Kidney capillary endothelial cell (primary cell): ENCODE measurements around the gene AP5Z1.

ENCODE experiments used
- DNase-seq: peaks from one replicate; pipeline ENCODE4 v3.0.0-alpha.2; 2018; ENCODE audit warnings: low spot score

AP5Z1 gene, protein sequence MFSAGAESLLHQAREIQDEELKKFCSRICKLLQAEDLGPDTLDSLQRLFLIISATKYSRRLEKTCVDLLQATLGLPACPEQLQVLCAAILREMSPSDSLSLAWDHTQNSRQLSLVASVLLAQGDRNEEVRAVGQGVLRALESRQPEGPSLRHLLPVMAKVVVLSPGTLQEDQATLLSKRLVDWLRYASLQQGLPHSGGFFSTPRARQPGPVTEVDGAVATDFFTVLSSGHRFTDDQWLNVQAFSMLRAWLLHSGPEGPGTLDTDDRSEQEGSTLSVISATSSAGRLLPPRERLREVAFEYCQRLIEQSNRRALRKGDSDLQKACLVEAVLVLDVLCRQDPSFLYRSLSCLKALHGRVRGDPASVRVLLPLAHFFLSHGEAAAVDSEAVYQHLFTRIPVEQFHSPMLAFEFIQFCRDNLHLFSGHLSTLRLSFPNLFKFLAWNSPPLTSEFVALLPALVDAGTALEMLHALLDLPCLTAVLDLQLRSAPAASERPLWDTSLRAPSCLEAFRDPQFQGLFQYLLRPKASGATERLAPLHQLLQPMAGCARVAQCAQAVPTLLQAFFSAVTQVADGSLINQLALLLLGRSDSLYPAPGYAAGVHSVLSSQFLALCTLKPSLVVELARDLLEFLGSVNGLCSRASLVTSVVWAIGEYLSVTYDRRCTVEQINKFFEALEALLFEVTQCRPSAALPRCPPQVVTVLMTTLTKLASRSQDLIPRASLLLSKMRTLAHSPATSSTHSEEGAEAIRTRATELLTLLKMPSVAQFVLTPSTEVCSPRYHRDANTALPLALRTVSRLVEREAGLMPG

DNA sequence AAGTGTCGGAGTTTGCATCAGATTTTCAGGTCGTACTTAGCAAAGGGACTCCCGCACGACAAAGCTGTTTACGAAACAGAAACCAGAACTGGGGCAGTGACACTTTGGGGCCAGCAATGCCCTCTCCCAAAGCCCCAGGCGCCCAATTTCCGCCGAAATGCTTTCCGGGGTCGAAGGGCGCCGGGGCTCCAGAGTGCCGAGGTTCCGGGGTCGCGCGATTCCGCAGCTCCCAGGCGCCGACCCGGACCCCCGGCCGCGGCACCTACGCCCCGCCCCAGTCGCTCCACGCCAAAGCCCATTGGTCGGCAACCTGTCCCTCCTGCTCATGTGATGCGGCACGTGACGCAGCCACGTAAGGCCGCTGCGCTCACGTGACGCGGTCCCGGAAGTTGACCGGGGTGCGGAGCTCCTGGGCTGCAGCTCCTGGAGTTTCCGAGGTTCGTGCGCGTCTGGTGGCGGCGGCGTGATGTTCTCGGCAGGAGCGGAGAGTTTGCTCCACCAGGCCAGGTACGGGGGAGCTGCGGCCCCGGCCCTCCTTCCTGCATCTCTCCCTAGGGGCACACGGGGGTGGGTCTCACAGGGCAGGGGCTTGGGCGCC, at the start of gene AP5Z1:
Gene AP5Z1 (plus strand): TSS at position 374 of the 598 bp plus-strand sequence. CDS start 93 bp downstream, at position 467.
- DNase-seq = peak; percentile 96

DNA sequence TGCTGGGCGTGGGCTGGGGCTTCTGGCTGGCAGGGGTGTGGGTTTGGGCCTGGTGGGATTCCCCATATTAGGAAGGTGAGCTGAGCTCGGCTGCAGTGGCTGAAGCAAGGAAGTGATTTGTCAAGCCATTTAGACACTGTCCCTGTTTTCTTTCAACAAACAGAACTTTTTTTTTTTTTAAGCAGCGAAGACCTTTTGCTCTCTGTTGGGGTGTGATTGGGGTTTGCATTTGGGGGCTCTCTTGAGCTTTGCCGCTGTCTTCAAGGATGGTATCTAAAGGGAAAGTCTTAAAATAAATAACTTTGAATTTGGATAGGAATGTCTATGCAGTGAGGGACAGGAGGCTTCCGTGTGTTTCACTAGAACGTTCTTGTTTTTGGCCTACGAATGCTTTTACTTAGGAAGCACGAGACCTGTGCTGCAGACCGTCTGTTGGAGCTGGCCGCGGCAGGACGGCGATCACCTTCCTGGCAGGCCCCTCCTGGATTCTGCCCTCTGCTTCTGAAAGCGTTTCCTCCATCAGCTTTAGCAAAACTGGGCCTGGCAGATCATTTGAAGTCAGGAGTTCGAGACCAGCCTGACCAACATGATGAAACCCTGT, 49.5 kb upstream of the AP5Z1 start:
- DNase-seq = peak; percentile 29

DNA sequence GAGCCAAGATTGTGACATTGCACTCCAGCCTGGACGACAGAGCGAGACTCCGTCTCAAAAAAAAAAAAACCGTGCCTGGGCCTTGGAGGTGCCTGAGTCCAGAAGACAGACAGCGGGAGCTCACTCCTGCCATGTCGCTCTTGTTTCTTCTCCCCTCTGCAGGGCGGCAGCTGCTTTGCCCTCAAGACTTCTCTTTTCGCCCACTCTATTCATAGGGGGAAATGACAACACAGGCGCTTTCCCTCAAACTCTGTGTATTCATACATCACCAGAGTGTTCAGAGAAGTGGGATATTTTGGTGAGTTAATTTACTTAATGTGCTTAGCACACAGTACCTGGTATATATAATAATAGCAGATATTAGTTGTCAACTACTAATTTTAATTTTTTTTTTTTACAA, 48.9 kb upstream of the AP5Z1 start:
- DNase-seq = no peak

DNA sequence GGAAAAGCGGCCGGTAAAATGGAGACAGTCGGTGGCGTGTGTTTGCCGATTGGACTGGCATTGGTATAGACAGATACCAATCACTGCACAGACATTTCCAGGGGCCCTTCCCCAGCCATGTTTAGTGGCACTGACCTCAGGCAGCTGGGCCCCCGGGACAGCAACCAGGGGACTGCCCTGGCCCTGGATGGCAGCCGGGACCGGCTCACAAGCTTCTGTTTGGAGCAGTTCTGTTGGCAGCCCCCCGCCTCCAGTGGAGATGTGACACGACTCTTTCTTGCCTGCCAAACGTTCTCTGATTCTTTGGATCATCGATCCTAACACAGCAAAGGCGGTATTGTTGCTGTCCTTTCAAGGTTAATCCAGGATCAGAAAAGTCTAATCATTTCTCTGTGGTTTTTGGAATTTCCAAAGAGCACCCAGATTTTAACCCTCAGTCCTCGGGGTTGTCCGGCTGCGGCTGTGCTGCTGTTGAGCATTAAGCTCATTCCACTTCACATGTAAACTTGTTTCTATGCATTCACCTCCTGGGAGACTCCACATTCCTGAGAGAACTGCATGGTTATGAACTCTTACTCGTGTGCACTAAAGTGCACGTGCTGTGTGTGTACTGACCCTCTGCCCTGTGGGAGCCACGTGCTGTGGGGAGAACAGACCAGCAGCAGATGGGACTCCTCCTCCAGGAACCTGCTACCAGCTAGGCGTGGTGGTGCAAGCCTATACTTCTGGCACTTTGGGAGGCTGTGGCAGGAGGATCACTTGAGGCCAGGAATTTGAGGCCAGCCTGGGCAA, 47.3 kb upstream of the AP5Z1 start:
- no peak for DNase-seq

DNA sequence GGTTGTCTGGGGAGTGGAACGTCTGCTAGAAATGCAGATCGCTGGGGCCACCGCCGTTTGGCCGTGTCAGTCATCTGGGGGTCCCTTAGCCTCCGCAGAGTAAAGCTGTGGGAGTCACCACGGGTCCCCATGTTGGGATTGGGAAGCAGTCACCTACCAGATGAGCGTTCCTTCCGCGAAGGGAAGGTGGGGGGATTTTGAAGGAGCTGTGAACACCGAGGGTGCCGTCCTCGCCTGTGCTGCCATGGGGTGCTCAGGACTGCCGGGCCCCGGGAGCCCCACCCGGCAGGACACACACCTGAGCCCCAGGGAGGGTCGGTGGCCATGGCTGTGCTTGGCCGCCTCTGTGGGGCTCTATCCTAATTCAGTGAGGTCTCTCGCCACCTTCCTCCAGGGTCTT, 46.2 kb upstream of the AP5Z1 start:
- DNase-seq = no peak

DNA sequence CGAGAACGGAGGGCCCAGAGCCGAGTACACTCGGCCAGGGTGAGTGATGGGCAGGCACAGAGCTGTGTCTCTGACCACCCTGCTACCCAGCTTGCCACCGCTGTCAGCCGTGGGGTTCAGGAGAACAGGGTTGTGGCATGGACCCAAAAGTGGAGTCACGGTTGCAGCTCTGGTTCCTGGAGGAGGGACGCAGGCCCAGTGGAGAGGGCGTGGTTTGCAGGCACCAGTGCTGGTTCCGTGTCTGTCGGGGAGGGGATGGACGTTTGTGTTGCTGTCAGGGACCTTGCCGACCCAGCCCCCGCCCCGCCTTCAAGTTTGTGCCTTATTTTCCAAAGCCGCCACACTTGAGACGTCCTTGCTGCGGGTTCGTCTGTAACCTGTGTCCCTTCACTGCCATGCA, 45.1 kb upstream of the AP5Z1 start:
- DNase-seq = no peak

DNA sequence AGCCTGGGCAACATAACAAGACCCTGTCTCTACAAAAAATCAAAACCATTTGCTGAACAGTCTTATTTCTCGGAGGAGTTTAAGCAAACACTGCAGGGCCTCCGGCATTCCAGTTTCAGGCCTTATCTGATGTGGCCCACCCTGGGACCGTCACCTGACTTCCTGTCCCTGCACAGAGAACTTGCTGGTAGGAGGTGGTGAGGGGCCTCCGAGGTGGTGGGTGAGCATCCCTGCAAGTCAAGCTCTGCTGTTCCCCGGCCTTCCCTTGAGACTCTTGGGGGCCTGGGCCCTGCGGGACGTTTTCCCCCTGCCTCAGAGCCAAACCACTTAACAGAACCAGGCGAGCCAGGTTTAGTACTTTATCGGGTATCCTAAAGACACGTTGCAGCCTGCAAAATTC, 44.5 kb upstream of the AP5Z1 start:
- no peak for DNase-seq

DNA sequence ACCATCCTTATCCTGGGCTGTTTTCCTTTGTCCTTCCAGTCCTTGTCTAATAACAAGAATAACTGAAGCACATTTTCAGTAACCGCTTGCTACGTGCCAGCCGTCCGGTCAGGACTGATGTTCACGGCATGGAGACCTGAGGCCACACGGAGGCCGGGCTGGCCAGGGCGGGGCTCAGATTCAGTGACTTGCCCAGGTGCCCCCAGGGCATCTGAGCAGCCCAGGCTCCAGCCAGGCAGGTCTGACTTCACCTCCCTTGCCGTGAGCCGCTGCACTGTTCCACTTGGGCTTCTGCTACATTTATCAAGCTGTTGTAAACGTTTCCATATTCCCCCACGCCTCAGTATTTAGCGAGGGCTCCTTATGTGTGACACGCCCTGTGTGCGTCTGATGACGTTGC, 43.6 kb upstream of the AP5Z1 start:
- DNase-seq = no peak

DNA sequence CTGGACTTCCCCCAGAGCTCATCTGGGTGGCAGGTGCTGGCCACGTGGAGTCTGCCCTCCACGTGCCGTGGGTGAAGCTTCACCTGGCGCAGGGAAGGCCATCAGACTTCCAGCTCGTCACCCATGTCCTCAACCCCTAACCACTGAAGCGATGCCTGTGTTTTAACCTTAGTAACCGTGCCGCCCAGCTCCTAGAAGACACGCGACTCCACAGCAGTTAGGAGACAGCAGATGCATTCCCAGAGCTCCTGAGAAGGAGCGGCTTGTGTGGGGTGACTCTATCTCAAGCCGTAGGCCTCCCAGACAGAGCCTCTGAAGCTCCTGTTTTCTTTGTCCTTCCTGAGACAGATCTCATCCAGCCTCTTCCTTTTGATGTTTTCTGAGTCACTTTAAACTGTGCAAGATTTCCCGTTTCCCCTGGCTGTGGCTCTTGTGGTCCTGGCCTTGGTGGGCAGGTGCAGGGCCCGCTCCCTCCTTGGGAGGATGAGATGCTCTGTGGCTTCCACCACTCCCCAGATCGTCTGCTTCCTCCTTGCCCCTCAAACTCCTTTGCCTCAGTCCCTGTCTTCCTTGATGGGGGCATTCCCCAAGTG, 41.4 kb upstream of the AP5Z1 start:
- peak; percentile 39 for DNase-seq

DNA sequence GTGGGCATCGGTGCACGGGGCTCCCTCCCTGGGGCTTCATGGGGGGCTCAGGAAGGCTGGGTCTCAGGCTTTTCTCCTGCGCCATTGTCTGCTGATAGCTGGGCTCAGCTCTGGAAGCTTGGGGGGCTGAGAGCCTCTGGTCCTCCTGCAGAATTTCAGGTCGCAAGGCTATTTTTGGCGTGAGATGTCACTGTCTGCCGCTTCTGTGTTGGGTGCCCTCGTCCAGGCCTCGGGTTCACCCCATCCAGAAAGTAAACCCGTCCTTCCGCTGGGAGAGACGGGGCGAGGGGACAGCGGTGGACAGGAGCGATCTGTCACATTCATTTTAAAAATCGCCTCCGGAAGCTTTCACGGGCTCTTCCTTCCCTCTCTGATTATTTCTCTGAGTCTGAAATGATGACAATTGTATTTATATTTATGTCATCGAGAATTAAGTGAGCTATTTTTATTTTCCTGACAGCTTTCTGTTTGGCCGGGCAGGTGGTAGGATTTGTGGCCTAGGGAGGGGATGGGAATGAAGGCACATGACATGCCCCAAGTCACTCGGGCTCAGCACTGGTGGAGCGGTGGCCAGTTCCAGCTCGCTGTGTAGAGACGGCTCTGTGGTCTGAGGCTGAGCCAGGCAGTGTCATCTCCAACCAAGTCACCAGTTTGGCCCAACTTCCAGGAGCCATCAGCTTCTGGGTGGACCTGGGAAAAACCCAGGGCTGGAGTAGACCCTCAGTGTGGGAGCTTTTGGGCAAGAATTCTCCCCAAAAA, 40.7 kb upstream of the AP5Z1 start:
- no peak for DNase-seq

DNA sequence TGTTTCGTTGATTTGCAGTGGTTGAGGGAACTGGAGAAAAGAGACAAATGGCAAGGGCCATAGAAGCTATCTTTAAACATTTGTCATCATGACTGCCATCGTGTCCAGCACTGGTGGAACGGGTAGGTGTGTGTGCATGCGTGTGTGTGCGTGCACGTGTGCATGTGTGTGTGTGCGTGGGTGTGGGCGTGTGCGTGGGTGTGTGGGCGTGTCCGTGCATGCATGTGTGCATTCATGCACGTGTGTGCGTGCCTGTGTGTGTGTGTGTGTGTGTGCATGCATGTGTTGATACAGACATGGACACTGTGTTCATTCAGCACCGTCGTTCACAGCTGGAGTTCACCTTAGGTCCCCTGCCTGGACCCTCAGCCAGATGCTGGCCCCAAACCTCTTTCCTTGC, 38.1 kb upstream of the AP5Z1 start:
- DNase-seq = no peak

DNA sequence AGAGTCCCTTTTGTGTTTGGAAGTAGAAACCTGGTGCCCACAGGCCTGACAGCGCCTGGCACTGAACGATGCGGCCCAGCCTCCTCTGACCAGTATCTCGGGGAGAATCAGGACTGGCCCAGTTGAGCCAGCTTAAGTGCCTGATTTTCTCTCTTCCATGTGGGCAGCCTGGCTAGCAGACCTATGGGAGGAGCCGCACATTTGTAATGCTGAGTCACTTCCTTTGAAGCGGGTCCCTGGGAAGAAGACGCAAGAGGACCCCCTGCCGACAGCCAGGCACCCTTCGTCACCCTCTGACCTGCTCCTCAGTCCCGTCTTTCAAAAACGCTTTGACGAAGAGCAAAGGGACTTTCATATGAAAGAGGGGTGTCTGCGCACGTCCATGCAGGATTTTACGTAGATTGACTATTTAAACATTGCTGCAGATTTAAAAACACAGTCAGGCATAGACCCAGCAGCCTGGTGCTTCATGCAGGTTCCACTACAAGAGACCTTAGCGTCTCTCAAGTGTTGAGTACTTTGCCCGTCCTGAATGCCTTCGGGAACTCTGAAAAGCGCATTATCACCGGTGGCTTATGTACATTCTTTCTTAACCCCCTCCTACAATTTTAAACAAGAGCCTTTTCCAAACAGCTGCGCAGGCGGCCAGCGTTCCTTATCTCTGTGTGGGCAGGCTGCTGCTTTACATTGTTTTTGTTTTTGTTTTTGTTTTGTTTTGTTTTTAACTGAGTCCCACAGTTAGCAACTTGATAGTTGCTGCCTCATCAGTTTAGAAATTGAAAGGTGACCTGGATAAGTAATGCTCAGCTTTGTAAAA, 36.5 kb upstream of the AP5Z1 start:
- peak; percentile 84 for DNase-seq

DNA sequence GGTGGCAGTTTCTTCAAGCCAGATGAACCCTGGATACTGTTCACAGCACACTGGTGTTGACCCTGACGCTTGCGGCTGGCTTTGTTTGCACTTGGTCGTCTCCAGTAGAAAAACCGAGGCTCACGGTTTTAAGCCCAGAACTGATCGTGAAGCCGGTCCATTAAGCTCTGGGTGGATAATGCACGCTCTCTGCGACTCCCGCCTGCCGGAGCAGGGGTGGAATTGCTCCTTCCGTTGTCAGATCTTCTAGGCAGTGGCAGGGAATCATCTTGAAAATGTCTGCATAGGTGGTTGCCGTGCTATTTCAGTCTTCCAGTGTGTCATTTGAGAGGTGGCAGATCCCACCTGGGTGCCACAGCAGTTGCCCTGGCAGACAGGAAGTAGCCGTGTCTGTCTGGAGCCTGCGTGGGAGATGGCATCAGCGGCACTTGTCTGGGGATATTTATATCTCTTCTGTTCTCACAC, 35.9 kb upstream of the AP5Z1 start:
- peak; percentile 36 for DNase-seq

DNA sequence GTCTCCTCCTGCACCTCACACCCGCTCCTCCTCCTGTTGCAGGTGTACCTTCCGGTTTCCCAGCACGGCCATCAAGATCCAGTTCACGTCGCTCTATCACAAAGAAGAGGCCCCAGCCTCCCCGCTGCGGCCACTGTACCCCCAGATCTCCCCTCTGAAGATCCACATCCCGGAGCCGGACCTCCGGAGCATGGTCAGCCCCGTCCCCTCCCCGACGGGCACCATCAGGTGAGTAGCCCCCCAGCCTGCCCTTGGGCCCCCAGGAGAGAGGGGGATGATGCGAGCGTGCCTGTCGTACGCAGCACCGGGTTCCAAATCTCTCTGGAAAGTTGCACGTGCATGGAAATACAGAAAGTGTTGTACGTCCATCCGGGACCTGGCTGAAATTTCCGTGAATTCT, 34.6 kb upstream of the AP5Z1 start:
- no peak for DNase-seq

DNA sequence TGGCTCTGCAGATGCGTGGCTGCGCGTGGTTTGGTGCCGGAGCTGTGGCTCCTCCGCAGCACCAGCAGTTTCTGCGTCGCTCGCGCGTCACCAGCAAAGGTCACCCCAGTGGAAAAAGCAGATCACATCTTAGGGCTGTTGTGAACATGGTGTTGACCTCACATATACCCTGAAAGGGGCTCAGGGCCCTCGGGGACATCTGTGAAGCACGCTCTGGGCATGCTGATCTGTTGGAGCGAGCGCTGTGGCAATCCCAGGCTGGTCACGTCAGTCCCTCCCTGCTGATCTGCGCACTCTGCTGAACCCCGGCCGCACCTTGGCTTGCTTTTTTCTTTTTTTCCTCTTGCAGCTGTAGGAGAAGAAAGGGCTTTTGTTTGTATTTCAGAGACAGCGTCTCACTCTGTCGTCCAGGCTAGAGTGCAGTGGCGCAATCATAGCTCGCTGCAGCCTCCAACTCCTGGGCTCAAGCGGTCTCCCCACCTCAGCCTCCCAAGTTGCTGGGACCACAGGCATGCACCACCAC, 33.3 kb upstream of the AP5Z1 start:
- DNase-seq = no peak

DNA sequence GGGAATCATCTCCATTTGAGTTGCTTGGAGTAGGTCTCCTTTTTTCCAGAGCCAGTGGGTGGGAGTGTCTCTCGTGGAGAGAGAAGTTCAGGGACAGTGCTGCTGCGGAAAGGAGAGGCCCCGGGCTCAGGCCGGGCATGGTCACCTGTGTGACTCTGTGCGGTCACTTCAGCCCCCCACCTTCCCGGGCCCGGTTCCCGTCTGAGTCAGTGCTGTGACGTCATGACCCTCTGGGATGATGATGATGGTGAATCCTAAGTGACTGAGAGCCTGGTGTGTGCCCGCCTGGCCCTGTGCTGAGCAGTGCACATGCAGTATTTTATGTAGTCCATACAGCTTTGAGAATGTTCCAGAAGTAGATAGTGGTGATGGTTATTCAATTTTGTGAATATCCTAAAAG, 32.6 kb upstream of the AP5Z1 start:
- no peak for DNase-seq

DNA sequence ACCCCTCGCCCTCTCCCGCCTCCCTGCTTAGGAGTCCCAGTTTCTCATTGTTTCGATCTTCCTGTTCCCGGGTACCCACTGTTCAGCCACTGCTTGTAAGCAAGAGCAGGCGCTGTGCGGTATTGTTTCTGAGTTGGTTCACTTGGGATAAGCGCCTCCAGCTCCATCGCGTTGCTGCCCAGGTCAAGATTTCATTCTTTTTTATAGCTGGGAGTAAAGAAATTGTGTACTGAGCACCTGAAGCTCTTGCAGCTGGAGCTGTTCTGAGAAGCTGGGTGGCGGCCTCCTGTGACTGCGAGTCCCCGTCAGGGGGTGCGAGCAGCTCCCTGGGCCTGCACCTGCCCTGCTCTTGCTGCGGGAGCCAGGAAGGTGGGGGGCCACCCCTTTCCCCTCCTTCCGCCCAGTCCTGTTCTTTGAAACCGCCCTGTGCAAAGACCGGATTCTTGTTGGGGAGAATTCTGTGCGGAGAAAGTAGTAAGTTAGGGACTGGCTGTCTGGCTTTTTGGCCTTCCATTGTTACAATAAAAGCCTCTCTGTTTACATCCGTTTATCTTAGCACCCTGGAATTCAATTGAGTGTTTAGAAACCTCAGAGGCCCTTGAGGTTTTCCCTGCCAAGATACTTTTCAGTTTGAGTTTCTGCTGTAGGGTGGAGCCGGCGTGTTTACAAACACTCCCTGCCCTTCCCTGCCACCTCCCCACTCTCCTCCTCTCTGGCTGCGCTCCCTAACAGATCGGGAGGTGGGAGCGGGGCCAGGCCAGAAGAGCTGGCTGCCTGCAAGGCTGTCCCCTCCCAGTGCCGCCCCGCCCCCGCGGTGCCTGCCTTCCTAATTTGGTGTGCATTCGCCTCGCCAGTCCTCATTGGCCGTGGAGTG, 30.8 kb upstream of the AP5Z1 start:
- peak; percentile 88 for DNase-seq

DNA sequence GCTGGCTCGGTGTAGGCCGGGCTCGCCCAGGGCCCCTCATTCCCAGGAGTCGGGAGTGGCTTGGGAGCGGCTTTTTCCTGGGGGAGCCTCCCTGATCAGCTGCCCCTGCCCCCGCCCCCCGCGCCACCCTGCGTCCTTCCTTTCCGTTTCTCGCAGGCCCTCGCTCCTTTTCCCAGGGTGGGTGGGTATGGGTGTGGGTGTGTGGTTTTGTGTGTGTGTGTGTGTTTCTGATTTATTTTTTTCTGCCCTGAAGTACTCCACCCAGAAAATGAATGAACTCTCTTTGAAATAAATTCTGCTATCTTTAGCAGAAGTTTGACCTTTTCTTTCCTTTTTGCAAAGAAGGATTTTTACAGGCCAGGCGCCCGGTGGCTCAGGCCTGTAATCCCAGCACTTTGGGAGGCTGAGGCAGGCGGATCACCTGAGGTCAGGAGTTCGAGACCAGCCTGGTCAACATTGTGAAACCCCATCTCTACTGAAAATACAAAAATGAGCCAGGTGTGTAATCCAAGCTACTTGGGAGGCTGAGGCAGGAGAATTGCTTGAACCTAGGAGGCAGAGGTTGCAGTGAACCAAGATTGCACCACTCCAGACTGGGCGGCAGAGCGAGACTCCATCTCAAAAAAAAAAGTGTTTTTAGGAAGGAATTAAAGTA, 30.0 kb upstream of the AP5Z1 start:
- DNase-seq = no peak
